ENCODE results near the gene SAMD14. TPM values are rescaled to one million over a fixed set of nuclear protein-coding genes. Genes with fewer than 3 reads are reported as not detected.
A peak's percentile ranks its signal among the peaks of the same experiment; 100 is the strongest.

SAMD14 gene
- total RNA-seq, 3 donors from 2014 or later, result 0.52 to 2.6 (median 1.2) TPM

- Histone ChIP-seq H3K36me3 (ENCODE audit: low read depth) (no peaks in the 10 kb centered on the region), H3K4me1 (ENCODE audit: low read depth) (no peaks in the 10 kb centered on the region), H3K4me3 (no peak overlapping the region), H3K9me3 (no peaks in the 10 kb centered on the region)
- DNase-seq, result no peak
- no peak for ATAC-seq
- intact Hi-C loops (cut with DNase I, micrococcal nuclease), result no loop called here
- no peak for TF ChIP-seq CTCF (IDR thresholded peaks at IDR 0.05)
These were observed 57.0 kb downstream of the SAMD14 start for GRCh38 chr17:50072925-50073324.

GRCh38 chr17:50072130-50072529 is 57.8 kb downstream of the SAMD14 start:
- ATAC-seq, result no peak
- intact Hi-C loops (cut with DNase I, micrococcal nuclease), result no loop called here

GRCh38 chr17:50071692-50072091 is 58.3 kb downstream of the SAMD14 start:
- intact Hi-C loops (cut with DNase I, micrococcal nuclease), result no loop called here
- H3K4me3 ChIP-seq, result no peak overlapping the region
- H3K36me3 ChIP-seq (ENCODE audit: low read depth), result no peaks in the 10 kb centered on the region
- no peak for ATAC-seq
- DNase-seq, result no peak
- H3K4me1 ChIP-seq (ENCODE audit: low read depth), result no peaks in the 10 kb centered on the region
- no peak for TF ChIP-seq CTCF (IDR thresholded peaks at IDR 0.05)
- H3K9me3 ChIP-seq, result no peaks in the 10 kb centered on the region

More at GRCh38 chr17:50072130-50072529, 57.8 kb downstream of the SAMD14 start:
- H3K9me3 ChIP-seq, result no peaks in the 10 kb centered on the region
- no peak for TF ChIP-seq CTCF (IDR thresholded peaks at IDR 0.05)
- no peak overlapping the region for H3K4me3 ChIP-seq
- H3K4me1 ChIP-seq (ENCODE audit: low read depth), result no peaks in the 10 kb centered on the region
- H3K36me3 ChIP-seq (ENCODE audit: low read depth), result no peaks in the 10 kb centered on the region
- no peak for DNase-seq

- no peaks in the 10 kb centered on the region for H3K36me3 ChIP-seq (ENCODE audit: low read depth)
- H3K4me3 ChIP-seq, result no peak overlapping the region
- intact Hi-C loops (cut with DNase I, micrococcal nuclease), result no loop called here
- no peaks in the 10 kb centered on the region for H3K9me3 ChIP-seq
- DNase-seq (no peak), ATAC-seq (no peak)
- H3K4me1 ChIP-seq (ENCODE audit: low read depth), result no peaks in the 10 kb centered on the region
- no peak for TF ChIP-seq CTCF (IDR thresholded peaks at IDR 0.05)
These were observed 58.9 kb downstream of the SAMD14 start for GRCh38 chr17:50070908-50071680.

GRCh38 chr17:50067996-50068395 is 62.0 kb downstream of the SAMD14 start:
- no peak for TF ChIP-seq CTCF (IDR thresholded peaks at IDR 0.05)
- intact Hi-C loops (cut with DNase I, micrococcal nuclease), result no loop called here
- Histone ChIP-seq H3K9me3 (no peaks in the 10 kb centered on the region), H3K36me3 (ENCODE audit: low read depth) (no peaks in the 10 kb centered on the region), H3K4me1 (ENCODE audit: low read depth) (peaks cover 4% of the 10 kb centered on the region), H3K4me3 (no peak overlapping the region)
- no peak for ATAC-seq
- DNase-seq, result peak in 1 of 3 donors; percentile 33
